Keratinocyte (primary cell): ENCODE data around the gene NTHL1. TPM values are rescaled to one million over a fixed set of nuclear protein-coding genes. Genes with fewer than 3 reads are reported as not detected.

ENCODE experiments used
- DNase-seq: peaks from one replicate; pipeline ENCODE4 v3.0.0-alpha.2; 2011; ENCODE audit warnings: low read depth, missing footprints, low spot score
- FAIRE-seq: peaks from 2 replicates; lab custom pipeline; 2011; peaks lifted over from hg19 to GRCh38; lab: Jason Lieb, UNC
- H2AFZ ChIP-seq: 2 replicates; pipeline ENCODE4 v1.6.0; 2012; ENCODE audit warnings: low read length, control low read depth, inconsistent platforms; ENCODE audit not compliant: control insufficient read depth
- H3K27ac ChIP-seq: 2 replicates; pipeline ENCODE4 v1.5.1; 2011; ENCODE audit warnings: low read length; ENCODE audit not compliant: control insufficient read depth, insufficient read depth
- H3K27me3 ChIP-seq: 3 replicates; pipeline ENCODE4 v1.6.0; 2011; ENCODE audit warnings: low read length; ENCODE audit not compliant: control insufficient read depth, insufficient read depth; ENCODE audit errors: extremely low read depth
- H3K36me3 ChIP-seq, 2 experiments: 2 replicates in 1 of 2; 3 replicates in 1 of 2; pipeline ENCODE4 v1.5.1; 2011; ENCODE audit warnings: low read length in 2 of 2, mild to moderate bottlenecking in 1 of 2; ENCODE audit not compliant: control insufficient read depth in 2 of 2, insufficient read depth in 2 of 2; ENCODE audit errors: extremely low read depth in 1 of 2
- H3K4me1 ChIP-seq: 3 replicates; pipeline ENCODE4 v1.5.1; 2011; ENCODE audit warnings: low read length; ENCODE audit not compliant: control insufficient read depth, insufficient read depth; ENCODE audit errors: extremely low read depth
- H3K4me2 ChIP-seq: 3 replicates; pipeline ENCODE4 v1.6.0; 2011; ENCODE audit warnings: low read depth, low read length; ENCODE audit not compliant: control insufficient read depth, insufficient read depth; ENCODE audit errors: extremely low read depth
- H3K4me3 ChIP-seq, 3 experiments: fragments of 200-600 bp in 1 of 3; sonication (generic) in 1 of 3; 2 replicates in 2 of 3; 3 replicates in 1 of 3; pipeline ENCODE4 v1.5.1; 2011 to 2016; ENCODE audit warnings: low read length in 3 of 3, mild to moderate bottlenecking in 3 of 3, control low read depth in 2 of 3, inconsistent platforms in 1 of 3, low read depth in 1 of 3, mixed read lengths in 1 of 3, mixed run types in 1 of 3, moderate library complexity in 1 of 3; ENCODE audit not compliant: control insufficient read depth in 2 of 3, insufficient read depth in 2 of 3; ENCODE audit errors: extremely low read depth in 1 of 3
- H3K79me2 ChIP-seq: 2 replicates; pipeline ENCODE4 v1.6.0; 2012; ENCODE audit warnings: low read length; ENCODE audit not compliant: control insufficient read depth, insufficient read depth
- H3K9ac ChIP-seq: 3 replicates; pipeline ENCODE4 v1.6.0; 2011; ENCODE audit warnings: low read length; ENCODE audit not compliant: control insufficient read depth, insufficient read depth; ENCODE audit errors: extremely low read depth
- H3K9me1 ChIP-seq: 3 replicates; pipeline ENCODE4 v1.6.0; 2011; ENCODE audit warnings: low read length; ENCODE audit not compliant: control insufficient read depth, insufficient read depth; ENCODE audit errors: extremely low read depth
- H3K9me3 ChIP-seq: 2 replicates; pipeline ENCODE4 v1.5.1; 2012; ENCODE audit warnings: low read depth, low read length; ENCODE audit not compliant: control insufficient read depth
- H4K20me1 ChIP-seq: 3 replicates; pipeline ENCODE4 v1.6.0; 2011; ENCODE audit warnings: low read length; ENCODE audit not compliant: control insufficient read depth, insufficient read depth; ENCODE audit errors: extremely low read depth
- CTCF ChIP-seq, 3 experiments: IDR thresholded peaks in 1 of 3; conservative IDR thresholded peaks in 1 of 3; optimal IDR thresholded peaks in 1 of 3; 2 replicates in 2 of 3; 3 replicates in 1 of 3; pipeline versions ENCODE3 to v1.5.1; 2011; ENCODE audit warnings: low read length in 3 of 3, mild to moderate bottlenecking in 3 of 3, moderate library complexity in 2 of 3, control low read depth in 1 of 3, inconsistent platforms in 1 of 3; ENCODE audit not compliant: insufficient read depth in 2 of 3; ENCODE audit errors: extremely low read depth in 1 of 3
- EZH2 ChIP-seq: IDR thresholded peaks from one replicate; pipeline ENCODE4 v1.6.1; 2012; ENCODE audit warnings: inconsistent platforms, mild to moderate bottlenecking, low read length, moderate library complexity
- dilution Hi-C: fragments of 300-500 bp; cut with MboI; formaldehyde crosslinking; loops from one replicate; pipeline ENCODE4 v1.7.0; 2020; ENCODE audit warnings: low sequenced_read_pairs; ENCODE audit not compliant: extremely low pct_ligation_motif_present
- polyA plus RNA-seq, 5 experiments: library from polyadenylated mRNA; depleted of rRNA in 3 of 5; stranded (reverse) in 3 of 5; stranded (forward) in 1 of 5; unstranded in 1 of 5; fragments of >200 nt; gene quantifications; 1 replicate in 1 of 5; 2 replicates in 3 of 5; 3 replicates in 1 of 5; pipeline versions ENCODE4 v1.2.1 to v1.2.3, GENCODE V29; 2011 to 2012; ENCODE audit warnings: missing spikeins in 2 of 5, low read depth in 1 of 5, low replicate concordance in 1 of 5

NTHL1 gene
- polyA plus RNA-seq, 1 donor (not counting 4 experiments of a cell fraction or from before 2014, with no cell fraction given), result 8.5 TPM

GRCh38 chr16:2033057-2033908, 14.4 kb downstream of the NTHL1 start:
- Histone ChIP-seq H3K27me3 (no peaks in the 10 kb centered on the region), H3K36me3 (peaks cover 0 to 3% of the 10 kb centered on the region in 2 experiments), H3K79me2 (no peaks in the 10 kb centered on the region), H3K4me1 (peaks cover 9% of the 10 kb centered on the region), H2AFZ (peak overlapping the region; percentile 69), H3K9ac (no peak overlapping the region), H3K27ac (no peak overlapping the region), H4K20me1 (no peaks in the 10 kb centered on the region), H3K9me3 (no peaks in the 10 kb centered on the region), H3K4me3 (peak overlapping the region in 1 of 3 experiments; percentile 32), H3K4me2 (peak overlapping the region; percentile 48), H3K9me1 (no peaks in the 10 kb centered on the region)
- DNase-seq (no peak), FAIRE-seq (no peak)
- TF ChIP-seq CTCF (optimal IDR thresholded peaks at IDR 0.05 in 1 of 3, IDR thresholded peaks at IDR 0.05 in 1 of 3, conservative IDR thresholded peaks at IDR 0.05 in 1 of 3; ENCODE audit: extremely low read depth in 1 of 3, insufficient read depth in 2 of 3, low read length in 3 of 3), result no peak
- TF ChIP-seq EZH2, result no peak
- dilution Hi-C loops, result no loop called here

- dilution Hi-C loops, result no loop called here
- Histone ChIP-seq H3K9me3 (no peaks in the 10 kb centered on the region), H3K9ac (no peak overlapping the region), H3K36me3 (peaks cover 0 to 3% of the 10 kb centered on the region in 2 experiments), H3K4me1 (peaks cover 12% of the 10 kb centered on the region), H2AFZ (no peak overlapping the region), H4K20me1 (no peaks in the 10 kb centered on the region), H3K4me2 (no peak overlapping the region), H3K79me2 (no peaks in the 10 kb centered on the region), H3K27me3 (no peaks in the 10 kb centered on the region), H3K9me1 (no peaks in the 10 kb centered on the region), H3K4me3 (no peak overlapping the region), H3K27ac (no peak overlapping the region)
- TF ChIP-seq EZH2 (no peak), CTCF (optimal IDR thresholded peaks at IDR 0.05 in 1 of 3, IDR thresholded peaks at IDR 0.05 in 1 of 3, conservative IDR thresholded peaks at IDR 0.05 in 1 of 3; ENCODE audit: extremely low read depth in 1 of 3, insufficient read depth in 2 of 3, low read length in 3 of 3) (no peak)
- DNase-seq (no peak), FAIRE-seq (no peak)
Observed at GRCh38 chr16:2032285-2033056, 15.2 kb downstream of the NTHL1 start.
